Ishikawa (cell line): ENCODE measurements around the gene CHMP6.

Experiments used
- CEBPB ChIP-seq: IDR thresholded peaks from 2 replicates; pipeline ENCODE4 v1.6.1; 2012
- EP300 ChIP-seq: IDR thresholded peaks from 2 replicates; pipeline ENCODE4 v1.6.1; 2012; ENCODE audit warnings: borderline replicate concordance
- TF ChIP-seq, protein P1 (sequence below): IDR thresholded peaks from 2 replicates; pipeline ENCODE4 v1.6.1; 2012; ENCODE audit warnings: low read depth, mild to moderate bottlenecking

DNA sequence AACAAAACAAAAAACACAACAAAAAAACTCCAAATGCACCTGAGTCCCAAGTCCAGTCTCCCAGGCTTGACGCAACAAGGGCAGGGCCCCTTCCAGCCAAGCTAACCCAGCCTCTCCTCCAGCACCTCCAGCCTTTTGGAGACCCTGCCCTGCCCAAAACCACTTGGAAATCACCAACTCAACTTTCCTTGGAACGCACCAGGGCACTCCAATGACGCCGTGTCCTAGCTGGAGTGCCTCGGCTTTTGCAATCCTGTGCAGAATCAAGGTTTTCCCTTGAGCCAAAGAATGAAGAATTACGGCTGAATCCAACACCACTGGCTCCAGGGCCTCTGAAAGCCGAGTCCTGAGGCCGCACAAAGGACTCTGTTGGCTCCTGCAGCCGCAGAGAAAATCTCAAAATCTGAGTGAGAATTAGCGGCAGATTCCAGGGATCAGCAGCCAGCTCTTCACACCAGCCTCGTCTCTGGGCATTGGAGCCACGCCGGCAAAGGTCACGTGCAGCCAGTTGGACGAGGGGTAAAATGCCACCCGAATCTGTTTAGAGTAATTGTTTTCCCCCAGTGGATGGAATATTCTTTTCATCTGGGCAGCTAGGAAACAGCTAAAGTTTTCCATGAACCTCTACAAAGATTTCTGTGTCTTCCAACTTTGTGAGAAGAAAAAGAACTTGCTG is 33.6 kb downstream of the CHMP6 start:
- TF ChIP-seq CEBPB (no peak), EP300 (no peak)
- TF ChIP-seq, protein P1, sequence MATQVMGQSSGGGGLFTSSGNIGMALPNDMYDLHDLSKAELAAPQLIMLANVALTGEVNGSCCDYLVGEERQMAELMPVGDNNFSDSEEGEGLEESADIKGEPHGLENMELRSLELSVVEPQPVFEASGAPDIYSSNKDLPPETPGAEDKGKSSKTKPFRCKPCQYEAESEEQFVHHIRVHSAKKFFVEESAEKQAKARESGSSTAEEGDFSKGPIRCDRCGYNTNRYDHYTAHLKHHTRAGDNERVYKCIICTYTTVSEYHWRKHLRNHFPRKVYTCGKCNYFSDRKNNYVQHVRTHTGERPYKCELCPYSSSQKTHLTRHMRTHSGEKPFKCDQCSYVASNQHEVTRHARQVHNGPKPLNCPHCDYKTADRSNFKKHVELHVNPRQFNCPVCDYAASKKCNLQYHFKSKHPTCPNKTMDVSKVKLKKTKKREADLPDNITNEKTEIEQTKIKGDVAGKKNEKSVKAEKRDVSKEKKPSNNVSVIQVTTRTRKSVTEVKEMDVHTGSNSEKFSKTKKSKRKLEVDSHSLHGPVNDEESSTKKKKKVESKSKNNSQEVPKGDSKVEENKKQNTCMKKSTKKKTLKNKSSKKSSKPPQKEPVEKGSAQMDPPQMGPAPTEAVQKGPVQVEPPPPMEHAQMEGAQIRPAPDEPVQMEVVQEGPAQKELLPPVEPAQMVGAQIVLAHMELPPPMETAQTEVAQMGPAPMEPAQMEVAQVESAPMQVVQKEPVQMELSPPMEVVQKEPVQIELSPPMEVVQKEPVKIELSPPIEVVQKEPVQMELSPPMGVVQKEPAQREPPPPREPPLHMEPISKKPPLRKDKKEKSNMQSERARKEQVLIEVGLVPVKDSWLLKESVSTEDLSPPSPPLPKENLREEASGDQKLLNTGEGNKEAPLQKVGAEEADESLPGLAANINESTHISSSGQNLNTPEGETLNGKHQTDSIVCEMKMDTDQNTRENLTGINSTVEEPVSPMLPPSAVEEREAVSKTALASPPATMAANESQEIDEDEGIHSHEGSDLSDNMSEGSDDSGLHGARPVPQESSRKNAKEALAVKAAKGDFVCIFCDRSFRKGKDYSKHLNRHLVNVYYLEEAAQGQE: no peak
